Activated B cell treated with CpG ODN at 0.5 μM for 24 hours (primary cell): ENCODE results near the gene BCKDK. TPM values are rescaled to one million over a fixed set of nuclear protein-coding genes. Genes with fewer than 3 reads are reported as not detected.
A peak's percentile ranks its signal among the peaks of the same experiment; 100 is the strongest.

Experiments used
- ATAC-seq: fragments of 200-7000 bp; cut with Tn5 transposase; one replicate; pipeline ENCODE4 v1.10.0; 2021; ENCODE audit warnings: low read depth, mild to moderate bottlenecking, moderate library complexity
- CTCF ChIA-PET: fragments of 350-600 bp; sonication (Branson Sonifier 250); formaldehyde crosslinking; loops from one replicate; lab custom pipeline; 2021; ENCODE audit warnings: antibody characterized with exemption; lab: Charles Lee
- POLR2A ChIA-PET: fragments of 350-600 bp; sonication (Branson Sonifier 250); formaldehyde crosslinking; loops from one replicate; lab custom pipeline; 2021; ENCODE audit warnings: antibody characterized with exemption; lab: Charles Lee
- DNase-seq: peaks from one replicate; pipeline ENCODE4 v3.0.0; 2022
- H3K27ac Mint-ChIP-seq: one replicate; pipeline ENCODE4 v1.8.0; 2020; ENCODE audit warnings: mixed read lengths
- H3K27me3 Mint-ChIP-seq: one replicate; pipeline ENCODE4 v1.8.0; 2021; ENCODE audit warnings: mixed read lengths
- H3K36me3 Mint-ChIP-seq: one replicate; pipeline ENCODE4 v1.8.0; 2021; ENCODE audit warnings: low read depth, mixed read lengths
- H3K4me1 Mint-ChIP-seq: one replicate; pipeline ENCODE4 v1.8.0; 2021; ENCODE audit warnings: mixed read lengths
- H3K4me3 Mint-ChIP-seq: one replicate; pipeline ENCODE4 v1.8.0; 2020; ENCODE audit warnings: mild to moderate bottlenecking, mixed read lengths
- H3K9me3 Mint-ChIP-seq: one replicate; pipeline ENCODE4 v1.8.0; 2020; ENCODE audit warnings: mixed read lengths
- CTCF ChIP-seq: fragments of 200-600 bp; IDR thresholded peaks from one replicate; pipeline ENCODE4 v1.8.0; 2022; ENCODE audit warnings: antibody characterized with exemption, mild to moderate bottlenecking
- intact Hi-C: fragments of 100-400 bp; cut with micrococcal nuclease; formaldehyde crosslinking; loops from one replicate; pipeline ENCODE4 v1.15.1; 2024
- total RNA-seq: library from RNA; stranded (reverse); gene quantifications from 2 replicates; pipeline ENCODE4 v1.2.3, GENCODE V29; 2022

Gene BCKDK
- total RNA-seq, 1 donor from 2014 or later: 27.3 TPM

DNA sequence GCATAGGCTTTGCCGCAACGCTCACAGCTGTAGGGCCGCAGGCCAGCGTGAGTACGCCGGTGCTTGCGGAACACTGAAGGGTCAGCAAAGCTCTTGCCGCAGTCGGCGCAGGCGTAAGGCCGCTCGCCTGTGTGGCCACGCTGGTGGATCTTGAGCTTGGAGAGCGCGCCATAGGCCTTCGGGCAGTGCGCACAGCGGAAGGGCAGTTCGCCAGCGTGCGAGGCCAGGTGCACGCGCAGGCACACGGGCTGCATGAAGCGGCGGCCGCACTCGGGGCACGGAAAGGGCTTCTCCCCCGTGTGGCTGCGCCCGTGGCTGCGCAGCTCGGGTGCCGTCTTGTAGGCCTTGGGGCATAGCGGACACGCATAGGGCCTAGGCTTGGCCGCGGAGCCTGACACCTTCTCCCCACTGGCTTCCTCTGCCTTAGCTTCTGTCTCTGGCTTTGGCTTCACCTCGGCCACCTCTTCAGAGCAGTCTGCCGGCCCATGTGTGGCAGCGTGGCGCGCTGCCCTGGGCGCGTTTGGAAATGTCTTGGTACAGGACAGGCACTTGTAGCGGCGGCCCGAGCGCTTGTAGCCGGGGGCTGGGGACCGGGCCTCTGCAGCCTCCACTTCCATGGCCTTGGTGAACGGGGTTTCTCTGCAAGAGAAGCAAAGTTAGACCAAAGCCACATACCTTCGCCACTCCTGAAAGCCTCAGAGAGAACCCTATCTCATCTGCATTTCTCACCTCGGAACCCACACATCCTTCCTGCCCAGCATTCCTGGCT is 44.2 kb upstream of the BCKDK start:
- DNase-seq: no peak
- intact Hi-C loops: no loop called here
- POLR2A ChIA-PET: interaction anchor here (1.1 to 2.5 kb wide), 2 partner anchors 10 to 13 kb away, joined by 3 to 8 read pairs; partner anchors contain the start of genes ZNF646 and ZNF668
- Mint-ChIP-seq H3K36me3 (peaks cover 27% of the 10 kb centered on the region), H3K27me3 (no peaks in the 10 kb centered on the region), H3K27ac (no peak overlapping the region), H3K9me3 (no peaks in the 10 kb centered on the region), H3K4me1 (peaks cover 7% of the 10 kb centered on the region), H3K4me3 (no peak overlapping the region)
- CTCF ChIA-PET: no interaction called here
- TF ChIP-seq CTCF: no peak
- no peak for ATAC-seq

DNA sequence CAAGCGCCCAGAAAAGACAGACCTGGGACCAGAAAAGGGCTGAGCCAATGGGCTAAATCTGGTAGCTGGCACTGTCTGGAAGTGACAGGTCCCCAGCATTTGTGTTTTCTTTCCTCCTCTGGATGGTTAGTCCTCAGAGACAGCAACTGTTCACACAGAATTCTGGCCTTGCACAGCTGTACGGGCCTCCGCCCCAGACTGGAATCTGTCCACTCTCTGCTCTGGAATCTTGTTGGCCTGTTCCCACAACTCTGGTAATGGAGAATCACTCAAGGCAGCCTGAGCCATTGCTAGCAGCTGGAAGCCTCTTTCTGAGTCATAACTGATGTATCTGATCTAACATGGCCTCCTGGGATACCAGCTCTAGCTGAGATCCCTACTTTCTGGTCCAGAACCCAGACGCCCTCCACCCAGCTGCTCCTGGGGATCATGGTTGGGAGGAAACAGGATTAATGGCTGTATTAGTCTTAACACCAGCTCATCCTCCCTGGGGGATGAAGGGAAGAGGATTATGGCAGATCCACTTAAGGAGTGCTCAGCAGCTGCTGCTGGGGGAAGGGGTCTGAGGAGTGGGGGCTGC is 43.2 kb upstream of the BCKDK start:
- Mint-ChIP-seq H3K27ac (no peak overlapping the region), H3K4me1 (peaks cover 7% of the 10 kb centered on the region), H3K27me3 (no peaks in the 10 kb centered on the region), H3K4me3 (no peak overlapping the region), H3K9me3 (no peaks in the 10 kb centered on the region), H3K36me3 (peaks cover 25% of the 10 kb centered on the region)
- TF ChIP-seq CTCF: no peak
- CTCF ChIA-PET: no interaction called here
- DNase-seq (no peak), ATAC-seq (no peak)
- intact Hi-C loops: no loop called here
- POLR2A ChIA-PET: interaction anchor here (0.5 to 2.5 kb wide), 3 partner anchors 9 to 21 kb away, joined by 3 to 8 read pairs (median 4); partner anchors contain the start of genes ZNF646 and ZNF668

DNA sequence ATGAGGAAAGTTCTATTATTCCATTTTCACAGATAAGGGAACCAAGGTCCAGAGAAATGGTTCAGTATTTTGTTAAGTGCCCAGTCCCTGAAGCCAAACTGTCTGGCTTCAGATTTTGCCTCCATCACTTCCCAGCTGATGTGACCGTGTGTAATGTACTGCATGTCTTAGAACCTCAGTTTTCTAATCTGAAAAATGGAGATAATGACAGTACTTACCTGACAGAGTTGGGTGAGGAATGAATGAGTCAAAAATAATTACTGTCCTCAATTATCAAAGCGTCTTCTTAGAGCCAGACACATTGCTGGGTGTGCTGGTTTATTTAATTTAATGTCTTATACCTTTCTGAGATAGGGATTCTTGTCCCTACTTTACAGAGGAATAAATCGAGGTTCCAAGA is 40.8 kb upstream of the BCKDK start:
- DNase-seq (no peak), ATAC-seq (no peak)
- POLR2A ChIA-PET: interaction anchor here (0.6 to 1.0 kb wide), 3 partner anchors 25 to 183 kb away, joined by 3 to 8 read pairs (median 4); partner anchors contain the start of gene SETD1A
- no peaks in the 10 kb centered on the region for H3K9me3 Mint-ChIP-seq
- no peak for TF ChIP-seq CTCF
- intact Hi-C loops: no loop called here
- H3K4me3 Mint-ChIP-seq: no peak overlapping the region
- H3K36me3 Mint-ChIP-seq: peaks cover 11% of the 10 kb centered on the region
- CTCF ChIA-PET: no interaction called here
- H3K4me1 Mint-ChIP-seq: peaks cover 15% of the 10 kb centered on the region
- no peak overlapping the region for H3K27ac Mint-ChIP-seq
- no peaks in the 10 kb centered on the region for H3K27me3 Mint-ChIP-seq

DNA sequence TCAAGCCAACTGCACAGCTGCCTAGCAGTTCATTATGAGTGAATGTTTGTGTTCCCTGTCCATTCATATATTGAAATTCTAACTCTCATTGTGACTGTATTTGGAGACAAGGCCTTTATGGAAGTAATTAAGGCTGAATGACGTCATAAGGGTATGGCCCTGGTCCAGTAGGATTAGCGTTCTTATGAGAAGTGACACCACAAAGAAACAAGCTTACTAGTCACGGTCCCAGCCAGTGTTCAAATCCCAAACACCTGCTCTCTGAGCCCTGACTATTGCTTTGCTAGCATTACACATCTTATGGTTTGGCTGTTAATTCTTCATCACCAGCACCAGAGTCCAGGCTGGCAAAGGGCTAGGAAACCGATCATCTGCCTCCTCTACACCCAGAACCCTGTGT is 36.3 kb upstream of the BCKDK start:
- H3K4me3 Mint-ChIP-seq: peak overlapping the region; percentile 96
- intact Hi-C loops: loop anchor here (5.0 kb wide), 1 partner anchor 370 kb away; the partner anchor contains the start of gene ZNF843
- H3K27me3 Mint-ChIP-seq: no peaks in the 10 kb centered on the region
- ChIA-PET POLR2A (no interaction called here), CTCF (interaction anchor here (1.0 kb wide), 1 partner anchor 70 kb away, joined by 3 read pairs; no protein-coding TSS in a partner anchor)
- H3K36me3 Mint-ChIP-seq: peaks cover 32% of the 10 kb centered on the region
- ATAC-seq (no peak), DNase-seq (no peak)
- no peak for TF ChIP-seq CTCF
- H3K4me1 Mint-ChIP-seq: peaks cover 37% of the 10 kb centered on the region
- H3K27ac Mint-ChIP-seq: peak overlapping the region; percentile 81
- no peaks in the 10 kb centered on the region for H3K9me3 Mint-ChIP-seq
